HG03439 (cell line): ENCODE data around the gene KRTAP10-5.
"Not testable (repeated sequence)": the region's sequence is repeated elsewhere in the genome, so short reads cannot be mapped to it uniquely, and the experiment has no call there.

Experiments used
- ATAC-seq: cut with Tn5 transposase; IDR thresholded peaks from one replicate; pipeline ENCODE4 v1.9.1; 2021; ENCODE audit warnings: mild to moderate bottlenecking, moderate library complexity; ENCODE audit not compliant: unreplicated experiment

Gene KRTAP10-5

GRCh38 chr21:44572959-44573583 is 7.3 kb downstream of the KRTAP10-5 start:
- ATAC-seq = no peak

GRCh38 chr21:44571844-44572782 is 8.3 kb downstream of the KRTAP10-5 start:
- no peak for ATAC-seq

GRCh38 chr21:44571296-44571695 is 9.1 kb downstream of the KRTAP10-5 start:
- no peak for ATAC-seq

DNA sequence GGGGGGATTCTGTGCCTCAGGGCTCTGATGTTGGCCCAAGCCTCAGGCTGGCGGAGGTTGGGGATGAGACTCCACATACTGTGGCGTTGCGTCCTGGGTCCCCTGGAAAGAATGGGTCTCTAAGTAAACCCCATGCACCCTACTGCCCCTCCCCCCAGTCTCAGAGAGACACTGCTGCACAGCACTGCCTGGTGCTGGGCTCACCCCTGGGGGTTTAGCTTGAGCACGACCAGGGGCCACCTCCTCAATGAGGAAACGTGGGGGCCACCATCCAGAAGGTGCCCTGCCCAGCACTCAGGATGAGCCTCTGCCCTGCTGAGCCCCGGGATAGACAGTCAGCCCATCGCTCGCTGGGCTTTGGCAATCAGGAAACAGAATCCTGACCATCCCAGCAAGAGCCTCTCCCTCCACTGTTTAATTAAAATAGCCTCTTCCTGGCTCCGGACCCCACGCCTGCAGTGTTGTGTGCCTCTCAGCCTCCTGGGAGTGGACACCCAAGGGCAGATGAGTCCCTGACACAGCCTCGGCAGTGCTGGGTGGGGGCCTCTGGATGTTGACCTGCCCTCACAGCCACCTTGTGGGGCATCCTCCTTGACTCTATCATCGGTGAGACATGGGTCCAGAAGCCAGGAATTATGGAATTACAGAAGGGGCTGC is 10.4 kb downstream of the KRTAP10-5 start:
- ATAC-seq = no peak

DNA sequence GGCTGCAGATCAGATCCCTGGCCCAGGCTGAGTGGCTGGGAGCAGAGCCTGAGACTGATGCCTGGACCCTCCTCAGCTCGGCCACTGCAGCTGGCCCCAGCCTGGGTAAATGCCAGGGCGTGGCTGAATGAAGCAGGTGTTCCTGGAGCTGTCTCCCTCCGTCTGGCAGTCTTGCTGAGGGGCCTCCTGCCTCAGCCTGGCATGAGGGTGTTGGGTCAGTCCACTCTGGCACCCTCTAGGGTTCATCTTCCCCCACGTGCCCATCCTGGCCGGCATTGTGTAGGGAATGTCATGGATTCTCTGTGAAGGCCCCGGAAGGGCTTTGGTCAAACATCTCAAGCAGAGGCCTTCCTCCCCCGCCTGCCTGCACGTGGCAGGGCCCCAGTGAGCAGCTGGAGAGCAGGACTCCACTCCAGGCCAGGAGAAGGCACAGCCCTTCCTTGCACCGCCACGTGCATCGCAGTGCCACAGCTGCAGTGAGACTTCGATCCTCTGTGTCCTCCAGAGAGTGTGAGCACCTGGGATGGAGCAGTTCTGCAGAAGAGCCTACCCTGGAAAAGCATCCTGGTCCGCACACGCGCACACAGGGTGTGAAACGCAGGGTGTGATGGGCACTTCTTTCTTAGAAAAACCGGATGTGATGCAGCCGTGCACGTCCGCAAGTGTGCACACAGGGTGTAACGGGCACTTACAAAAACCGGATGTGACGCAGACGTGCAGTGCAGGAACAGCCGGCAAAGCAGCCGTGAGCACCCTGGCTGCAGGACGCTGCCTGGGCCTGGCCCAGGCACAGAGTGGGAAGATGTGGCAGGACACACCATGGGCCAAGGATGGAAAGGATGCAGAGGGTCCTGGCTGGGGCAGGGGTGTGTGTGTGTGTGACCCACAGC is 11.5 kb downstream of the KRTAP10-5 start:
- ATAC-seq = no peak

DNA sequence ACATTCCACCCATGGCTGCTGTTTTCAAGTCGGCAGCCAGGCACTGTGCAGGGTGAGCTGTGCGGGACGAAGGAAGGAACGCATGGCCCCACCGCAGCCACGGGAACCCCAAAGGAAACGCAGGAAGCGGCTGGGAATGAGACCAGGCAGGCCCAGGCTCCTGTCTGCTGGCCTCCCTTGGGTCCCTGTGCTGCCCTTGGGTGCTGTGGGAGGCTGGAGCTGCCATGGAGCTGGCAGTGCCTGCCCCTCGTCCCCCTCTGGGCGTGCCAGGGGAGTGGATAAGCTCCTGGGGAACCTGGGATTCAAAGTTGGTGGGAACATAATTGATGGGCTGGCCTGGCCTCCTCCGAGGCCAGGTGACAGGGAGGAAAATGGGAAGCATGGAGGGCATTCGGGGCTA is 12.1 kb downstream of the KRTAP10-5 start:
- no peak for ATAC-seq

DNA sequence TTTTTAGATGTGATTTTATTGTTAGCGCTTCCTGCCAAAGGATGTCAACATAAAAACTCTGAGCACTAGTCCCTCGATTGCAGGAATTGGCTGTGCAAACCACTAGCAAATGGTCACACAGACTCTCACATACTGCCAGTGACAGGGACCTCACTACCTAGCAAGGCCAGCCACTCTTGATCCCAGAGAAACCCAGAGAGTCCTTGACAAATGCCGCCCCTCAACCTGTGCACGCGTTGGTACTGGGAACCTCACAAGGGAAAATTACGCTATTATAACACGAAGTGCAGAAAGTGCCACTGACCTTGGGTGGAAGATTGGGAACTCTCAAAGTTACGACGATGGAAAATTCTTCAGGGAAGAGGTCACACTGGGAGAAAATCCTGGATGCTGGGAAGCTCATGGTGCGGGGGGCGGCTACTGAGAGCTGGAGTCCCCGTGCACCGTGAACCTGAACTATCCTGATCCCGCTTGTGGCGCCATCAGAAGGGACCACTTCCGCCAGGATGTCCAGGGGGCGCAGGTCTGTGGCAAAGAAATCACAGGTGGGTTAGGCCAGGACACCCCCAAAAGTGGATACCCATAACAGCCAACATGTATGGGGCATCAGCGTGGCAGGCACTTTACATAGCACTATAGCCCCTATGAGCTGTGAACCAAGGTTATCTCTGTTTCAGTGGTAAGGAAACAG is 12.8 kb downstream of the KRTAP10-5 start:
- no peak for ATAC-seq

- ATAC-seq = no peak
These were observed 14.0 kb downstream of the KRTAP10-5 start for GRCh38 chr21:44566403-44566802.

GRCh38 chr21:44564886-44565598 is 15.4 kb downstream of the KRTAP10-5 start:
- ATAC-seq = no peak

GRCh38 chr21:44564099-44564498 is 16.3 kb downstream of the KRTAP10-5 start:
- no peak for ATAC-seq

- ATAC-seq = no peak
These were observed 21.7 kb downstream of the KRTAP10-5 start, which contains the start of gene KRTAP10-3 for GRCh38 chr21:44558695-44559094. KRTAP10-3 (minus strand) TSS chr21:44558795; CDS start chr21:44558715, 80 bp downstream.

GRCh38 chr21:44558329-44558675 is 22.1 kb downstream of the KRTAP10-5 start:
- ATAC-seq = not testable (repeated sequence)

- ATAC-seq = no peak
These were observed 22.7 kb downstream of the KRTAP10-5 start for GRCh38 chr21:44557491-44558328.

- ATAC-seq = no peak
These were observed 23.5 kb downstream of the KRTAP10-5 start for GRCh38 chr21:44556879-44557278.

GRCh38 chr21:44555200-44555875 is 25.1 kb downstream of the KRTAP10-5 start:
- no peak for ATAC-seq

- no peak for ATAC-seq
These were observed 27.7 kb downstream of the KRTAP10-5 start for GRCh38 chr21:44552681-44553080.

GRCh38 chr21:44552136-44552535 is 28.3 kb downstream of the KRTAP10-5 start:
- no peak for ATAC-seq
